ENCODE measurements around the gene ACSL3.
"Not testable (repeated sequence)": the region's sequence is repeated elsewhere in the genome, so short reads cannot be mapped to it uniquely, and the experiment has no call there.

ACSL3 gene

DNA sequence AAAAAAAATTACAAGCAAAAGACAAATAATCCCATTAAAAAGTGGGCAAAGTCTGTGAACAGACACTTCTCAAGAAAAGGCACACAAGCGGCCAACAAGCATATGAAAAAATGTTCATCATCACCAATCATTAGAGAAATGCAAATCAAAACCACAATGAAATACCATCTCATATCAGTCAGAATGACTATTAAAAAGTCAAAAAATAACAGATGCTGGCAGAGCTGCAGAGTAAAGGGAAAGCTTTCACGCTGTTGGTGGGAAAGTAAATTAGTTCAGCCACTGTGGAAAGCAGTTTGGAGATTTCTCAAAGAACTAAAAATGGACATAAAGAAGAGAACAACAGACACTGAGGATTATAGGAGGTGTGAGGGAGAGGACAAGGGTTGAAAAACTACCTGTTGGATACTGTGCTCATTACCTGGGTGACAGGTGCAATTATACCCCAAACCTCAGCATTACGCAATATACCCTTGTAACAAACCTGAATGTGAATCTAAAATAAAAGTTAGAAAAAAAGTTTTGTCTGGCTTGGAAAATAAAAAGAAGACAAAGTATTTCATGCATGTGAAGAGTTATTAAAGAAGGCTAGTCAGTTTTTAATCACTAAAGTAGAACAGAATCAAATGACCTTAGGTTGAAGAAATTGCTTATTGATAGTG, 8.7 kb upstream of the ACSL3 start:
- DNase-seq (ENCODE audit: low read depth): no peak

- no peak for DNase-seq (ENCODE audit: low read depth)
Measured at GRCh38 chr2:222854773-222855700, 5.8 kb upstream of the ACSL3 start.

DNA sequence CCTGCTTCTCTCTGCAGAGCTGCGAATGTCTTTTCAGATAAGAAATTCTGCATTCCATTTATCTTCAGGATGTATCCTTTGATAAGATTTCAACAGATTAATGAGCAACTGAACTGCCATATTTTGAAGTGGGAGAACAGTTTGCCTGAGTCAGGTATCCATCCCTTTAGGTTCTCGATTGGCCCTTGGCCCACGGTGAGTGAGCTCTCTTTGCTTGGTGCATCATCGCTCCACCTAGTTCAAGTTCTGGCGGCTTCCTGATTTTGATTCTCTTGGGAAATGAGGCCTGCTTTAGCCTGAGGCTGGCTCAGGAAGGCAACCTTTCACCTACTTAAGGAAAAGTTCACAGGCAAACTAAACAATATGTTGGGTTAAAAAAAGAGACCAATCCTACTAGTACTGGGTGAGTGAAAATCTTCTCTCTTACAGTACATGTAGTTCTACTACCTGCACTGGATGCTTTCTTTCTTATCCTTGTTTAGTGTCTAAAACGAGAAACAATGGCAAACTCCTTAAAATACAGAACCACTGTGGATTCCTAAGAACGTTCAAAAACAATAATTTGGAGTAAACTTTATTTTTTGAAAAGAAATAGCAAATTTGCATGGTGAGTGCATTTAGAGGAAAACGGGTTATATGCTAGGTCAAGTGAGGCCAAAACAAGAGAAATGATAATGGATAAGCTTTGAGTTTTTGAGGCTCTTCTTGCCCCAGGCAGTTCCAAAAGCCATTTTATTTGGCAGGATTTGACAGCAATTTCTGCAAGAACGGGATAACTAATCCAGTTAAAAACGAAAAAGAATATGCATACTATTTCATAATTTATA, 837 bp upstream of the ACSL3 start:
- no peak for DNase-seq (ENCODE audit: low read depth)

DNA sequence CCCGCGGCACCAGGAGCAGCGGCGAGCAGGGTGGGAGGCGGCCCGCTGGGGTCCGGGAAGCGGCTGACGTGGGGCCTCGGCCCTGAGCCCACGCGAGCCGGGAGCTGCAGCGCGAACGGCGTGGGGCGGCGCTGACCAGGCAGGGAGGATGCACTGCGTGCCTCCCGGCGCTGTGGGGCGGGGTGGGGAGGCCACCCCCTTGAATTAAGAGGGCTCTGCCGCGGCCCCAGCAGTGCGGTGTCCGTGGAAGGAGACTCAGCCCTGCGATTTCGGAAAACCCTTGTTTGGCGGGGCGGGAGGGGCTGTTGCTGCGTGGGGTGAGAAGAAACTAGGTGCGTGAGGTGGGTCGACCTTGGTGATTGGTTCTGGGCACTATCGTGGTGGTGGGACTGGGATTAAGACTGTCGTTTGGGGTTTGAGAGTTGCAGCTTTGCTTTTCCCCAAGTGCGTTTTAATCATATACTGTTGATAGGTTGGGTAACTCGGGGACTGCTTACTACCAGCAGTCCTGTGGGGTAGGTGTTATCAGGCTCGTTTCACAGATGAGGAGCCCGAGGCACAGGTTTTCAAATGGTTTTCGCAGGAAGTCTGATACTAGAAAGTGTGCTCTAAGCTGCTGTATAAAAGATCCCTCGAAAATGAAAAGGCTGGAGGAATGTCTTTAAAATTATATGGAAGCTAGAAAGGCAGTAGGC, 722 bp downstream of the ACSL3 start:
- peak; percentile 4 for DNase-seq (ENCODE audit: low read depth)

DNA sequence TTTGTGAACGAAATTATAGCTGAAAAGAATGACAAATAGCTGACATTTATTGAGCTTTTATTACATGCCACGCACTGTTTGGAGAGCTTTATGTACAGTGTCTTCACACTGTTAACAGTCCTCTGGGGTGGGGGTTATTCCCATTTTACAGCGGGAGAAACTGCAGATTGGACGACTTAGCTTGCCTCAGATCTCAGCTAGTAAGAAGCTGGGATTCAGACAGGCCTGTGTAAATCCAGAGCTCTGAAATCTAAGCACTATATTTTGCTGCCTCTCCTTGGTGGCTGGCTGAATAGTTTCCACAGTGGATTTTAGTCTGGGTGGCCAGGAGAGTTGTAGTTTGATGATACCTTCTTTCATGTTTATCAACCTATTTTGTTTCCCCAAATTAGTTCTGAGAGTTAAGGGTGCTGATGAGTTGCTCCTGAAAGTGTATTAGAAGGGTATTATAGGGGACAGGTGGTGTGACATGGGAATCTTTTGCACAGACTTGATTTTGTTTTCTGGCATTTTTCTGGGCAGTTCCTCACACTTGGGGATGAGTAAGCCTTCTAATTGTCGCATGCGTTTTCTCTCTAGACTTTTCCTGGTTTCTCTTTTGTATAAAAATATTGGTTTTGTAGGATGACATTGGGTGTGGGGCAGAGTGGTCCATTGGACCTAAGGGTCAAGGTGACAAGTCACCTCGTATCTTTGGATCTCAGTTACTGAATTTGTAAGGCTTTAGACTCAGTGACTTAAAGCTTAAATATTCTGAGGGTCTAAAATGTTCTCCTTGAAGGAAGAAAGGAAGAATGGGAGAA, 1.5 kb downstream of the ACSL3 start:
- DNase-seq (ENCODE audit: low read depth): no peak

DNA sequence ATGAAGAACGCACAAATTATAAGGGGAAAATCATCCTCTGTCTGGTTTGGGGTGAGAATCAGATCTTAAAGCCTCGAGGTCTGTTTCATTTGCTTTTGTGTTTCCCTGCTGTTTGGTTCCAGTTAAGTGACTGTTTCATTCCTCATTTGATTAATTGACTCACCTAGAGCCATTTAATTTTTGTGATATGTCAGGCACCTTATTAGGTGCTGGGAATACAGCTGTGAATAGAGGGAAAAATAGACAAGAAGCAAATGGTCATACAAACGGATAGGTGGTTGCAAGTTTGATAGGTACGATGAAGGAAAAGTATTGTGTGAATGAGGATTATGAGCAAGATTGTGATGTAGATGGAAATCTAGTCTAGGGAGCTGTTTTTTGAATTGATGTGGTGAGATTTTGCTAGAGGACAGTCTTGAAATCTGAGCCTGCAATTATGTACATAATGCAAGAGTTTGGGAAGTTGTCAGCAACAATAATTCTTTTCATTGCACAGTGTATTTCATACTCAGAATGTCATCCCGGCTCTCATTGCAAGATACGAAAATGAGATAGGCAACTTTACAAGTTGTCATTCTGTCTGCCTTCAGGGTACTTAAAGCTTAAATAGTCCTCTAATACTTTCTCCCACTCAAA, 2.2 kb downstream of the ACSL3 start:
- no peak for DNase-seq (ENCODE audit: low read depth)

DNA sequence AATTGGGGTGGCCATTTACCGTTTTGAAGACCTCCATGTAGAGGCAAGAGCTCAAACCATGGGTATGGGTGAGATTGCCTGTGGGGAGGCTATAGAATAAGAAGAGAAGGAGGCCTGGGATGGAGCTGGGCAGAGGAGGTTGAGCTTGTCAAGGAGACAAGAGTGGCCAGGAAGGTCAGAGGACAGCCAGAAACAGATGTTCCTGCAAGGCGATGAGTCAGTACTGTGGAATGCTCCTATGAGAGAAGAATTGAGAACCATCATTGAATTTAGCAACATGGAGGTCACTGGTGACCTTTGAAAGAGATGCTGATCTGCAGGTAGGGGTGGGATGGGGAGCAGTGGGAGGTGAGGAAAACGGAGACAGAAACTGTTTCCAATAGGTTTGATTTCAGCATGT, 3.5 kb downstream of the ACSL3 start:
- DNase-seq (ENCODE audit: low read depth): no peak

DNA sequence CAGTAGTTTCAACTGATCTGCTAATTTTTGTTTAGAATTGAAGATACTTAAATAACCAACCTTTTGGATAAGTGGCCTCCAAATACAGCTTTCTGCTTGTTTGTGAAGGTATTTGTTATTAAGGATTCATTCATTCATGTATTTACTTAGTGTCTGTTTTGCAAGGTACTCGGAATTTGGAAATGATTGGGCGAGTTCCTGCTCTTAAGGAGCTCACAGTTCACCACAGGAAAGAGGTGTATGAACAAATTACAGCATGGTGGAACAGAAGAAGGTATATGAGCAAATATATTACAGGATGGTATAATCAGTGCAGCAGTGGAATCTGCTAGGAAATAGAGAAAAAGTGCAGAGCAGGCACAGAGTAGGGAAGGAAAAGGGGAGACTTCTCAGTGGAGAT, 4.5 kb downstream of the ACSL3 start:
- DNase-seq (ENCODE audit: low read depth): no peak

DNA sequence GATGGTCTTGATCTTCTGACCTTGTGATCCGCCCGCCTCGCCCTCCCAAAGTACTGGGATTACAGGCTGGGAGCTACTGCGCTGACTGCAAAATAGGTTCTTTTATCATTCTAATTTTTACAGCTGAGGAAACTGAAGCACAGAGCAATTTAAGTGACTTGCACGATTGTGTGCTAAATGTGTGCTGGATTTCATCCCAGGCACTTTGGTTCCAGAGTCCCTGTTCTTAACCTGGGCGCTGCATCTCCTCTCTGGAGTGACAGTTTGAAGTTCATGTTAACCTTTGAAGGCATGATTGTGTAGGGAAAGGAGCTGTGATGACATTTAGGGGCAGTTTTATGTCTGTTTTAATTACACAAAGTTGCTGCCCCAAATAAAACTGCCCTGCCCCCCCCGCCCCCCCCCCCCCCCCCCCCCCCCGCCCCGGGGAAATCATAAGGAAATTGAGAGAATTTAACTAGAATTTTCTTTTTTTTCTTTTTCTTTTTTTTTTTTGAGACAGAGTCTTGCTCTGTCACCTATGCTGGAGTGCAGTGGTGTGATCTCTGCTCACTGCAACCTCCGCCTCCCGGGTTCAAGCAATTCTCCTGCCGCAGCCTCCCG, 5.6 kb downstream of the ACSL3 start:
- no peak for DNase-seq (ENCODE audit: low read depth)

GRCh38 chr2:222868560-222869251, 7.9 kb downstream of the ACSL3 start:
- not testable (repeated sequence) for DNase-seq (ENCODE audit: low read depth)

- DNase-seq (ENCODE audit: low read depth): no peak
Measured at GRCh38 chr2:222869252-222869560, 8.4 kb downstream of the ACSL3 start.

DNA sequence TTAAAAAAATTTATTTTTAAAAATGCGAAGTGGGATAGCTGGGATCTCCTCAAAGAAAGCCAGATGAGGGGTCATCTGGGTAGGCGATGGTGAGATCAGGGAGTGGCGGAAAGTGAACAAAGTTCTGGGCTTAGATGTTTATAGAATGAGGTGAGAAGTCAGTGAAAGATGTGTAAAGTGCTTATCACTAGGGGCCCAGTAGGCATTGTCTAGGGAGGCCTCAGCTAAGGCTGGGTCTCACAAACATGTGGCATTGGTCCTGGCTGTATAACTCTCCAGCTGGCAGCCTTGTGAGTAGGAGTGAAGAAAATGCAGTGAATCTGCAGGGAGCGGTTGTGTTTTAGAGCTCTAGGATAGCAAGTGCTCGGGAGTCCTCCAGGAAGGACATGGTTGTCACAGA, 10.5 kb downstream of the ACSL3 start:
- no peak for DNase-seq (ENCODE audit: low read depth)

DNA sequence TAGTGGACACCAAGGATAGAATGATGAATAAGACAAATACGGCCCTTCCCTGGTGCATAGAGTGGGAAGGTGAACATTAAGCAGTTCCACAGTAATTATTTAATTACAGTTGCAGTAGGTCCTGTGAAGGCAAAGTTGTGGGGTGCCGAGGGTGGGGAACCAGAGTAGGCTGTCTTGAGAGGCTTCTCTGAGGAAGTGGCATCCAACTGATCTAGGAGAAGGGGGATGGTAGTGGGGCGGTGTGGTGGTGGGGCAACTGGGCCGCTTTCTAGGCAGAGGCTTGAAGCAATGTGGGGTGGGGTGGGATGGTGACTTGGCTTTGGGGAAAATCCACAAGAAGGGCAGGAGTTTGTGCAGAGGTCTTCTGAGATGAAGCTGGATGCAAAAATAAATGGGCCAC, 11.7 kb downstream of the ACSL3 start:
- DNase-seq (ENCODE audit: low read depth): no peak

- DNase-seq (ENCODE audit: low read depth): no peak
Measured at GRCh38 chr2:222875482-222875881, 14.6 kb downstream of the ACSL3 start.

DNA sequence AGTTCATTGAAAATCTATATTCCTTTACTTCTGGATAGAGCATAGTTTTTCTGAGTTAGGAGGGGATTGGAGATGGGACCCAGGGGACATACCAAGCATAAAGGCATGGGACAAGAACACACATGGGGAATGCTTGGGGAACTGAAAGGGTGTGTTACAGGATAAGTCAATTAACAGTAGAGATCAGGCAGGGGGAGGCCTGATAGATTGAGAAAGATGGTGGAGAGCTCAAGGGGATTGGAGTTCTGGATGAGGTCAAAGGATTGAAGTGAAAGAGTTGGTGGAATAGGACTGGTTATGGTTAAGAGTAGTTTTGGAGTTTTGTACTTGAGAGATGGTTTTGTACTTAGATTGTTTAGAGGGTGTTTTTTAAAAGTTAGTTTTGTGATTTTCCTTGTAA, 16.1 kb downstream of the ACSL3 start:
- DNase-seq (ENCODE audit: low read depth): no peak

DNA sequence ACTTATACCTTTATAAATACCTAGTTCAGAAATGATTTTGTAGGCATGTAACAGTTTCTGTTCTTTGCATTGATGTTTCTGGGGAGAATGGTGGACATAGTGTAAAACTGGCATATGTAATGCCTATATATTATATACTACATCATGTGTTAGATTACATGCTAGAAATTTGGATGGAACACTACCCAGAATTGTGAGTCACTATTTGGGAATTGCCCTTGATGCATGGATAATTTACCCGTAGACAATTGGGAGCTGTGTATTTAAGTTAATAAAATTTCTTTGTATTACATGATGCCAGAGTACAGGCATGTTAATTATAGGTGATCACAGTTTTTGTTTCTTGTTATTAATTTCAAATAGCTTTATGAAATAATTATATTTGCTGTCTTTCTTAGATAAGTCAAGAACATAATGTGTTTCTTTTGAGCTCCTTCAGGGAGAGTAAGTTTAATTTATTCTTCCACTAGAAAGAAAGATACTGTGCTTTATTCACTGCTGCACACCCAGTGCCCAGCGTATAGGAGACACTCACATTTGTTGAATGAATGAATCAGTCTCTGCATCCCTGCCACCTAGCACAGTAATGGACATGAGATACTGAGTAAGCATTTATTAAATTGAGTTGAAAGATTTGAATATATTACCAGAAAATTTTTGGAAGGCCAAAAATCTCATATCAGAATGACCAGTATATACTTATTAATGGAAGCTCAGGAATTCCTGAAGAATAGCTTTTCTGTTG, 16.9 kb downstream of the ACSL3 start:
- DNase-seq (ENCODE audit: low read depth): no peak

DNA sequence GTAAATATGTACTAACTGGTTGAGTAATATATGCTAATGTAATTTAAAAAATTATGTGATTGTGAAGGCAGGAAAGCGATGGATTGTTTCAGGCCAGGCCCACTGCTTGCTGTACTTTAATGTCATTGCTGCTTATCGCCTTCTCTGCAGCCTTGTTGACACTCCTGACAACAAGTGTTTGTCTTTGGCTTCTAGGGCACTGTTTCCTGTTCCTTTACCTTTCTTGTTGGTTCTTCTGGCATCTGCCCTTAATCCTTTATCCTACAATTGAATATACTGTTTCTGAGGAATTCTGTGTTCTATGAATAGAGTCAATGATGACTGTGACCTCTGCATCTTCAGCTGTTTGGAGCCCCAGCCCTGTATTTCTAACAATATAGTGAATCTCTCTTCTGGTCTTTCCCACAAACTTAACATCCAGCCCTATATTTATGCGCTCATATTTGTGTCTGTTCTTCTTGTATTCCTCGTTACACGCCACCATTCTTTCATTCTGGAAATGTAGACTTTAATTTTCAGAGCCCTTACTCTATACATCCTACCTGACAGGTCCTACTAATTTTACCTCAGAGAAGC, 17.6 kb downstream of the ACSL3 start:
- DNase-seq (ENCODE audit: low read depth): no peak

GRCh38 chr2:222878877-222879603, 18.2 kb downstream of the ACSL3 start:
- no peak for DNase-seq (ENCODE audit: low read depth)
